GM19193 (cell line): ENCODE measurements around the gene LPP.

Source experiments
- POLR2A ChIP-seq: IDR thresholded peaks from 4 replicates; pipeline ENCODE4 v1.6.1; 2011; ENCODE audit not compliant: insufficient read depth, insufficient read length; ENCODE audit errors: extremely low read depth

LPP gene

DNA sequence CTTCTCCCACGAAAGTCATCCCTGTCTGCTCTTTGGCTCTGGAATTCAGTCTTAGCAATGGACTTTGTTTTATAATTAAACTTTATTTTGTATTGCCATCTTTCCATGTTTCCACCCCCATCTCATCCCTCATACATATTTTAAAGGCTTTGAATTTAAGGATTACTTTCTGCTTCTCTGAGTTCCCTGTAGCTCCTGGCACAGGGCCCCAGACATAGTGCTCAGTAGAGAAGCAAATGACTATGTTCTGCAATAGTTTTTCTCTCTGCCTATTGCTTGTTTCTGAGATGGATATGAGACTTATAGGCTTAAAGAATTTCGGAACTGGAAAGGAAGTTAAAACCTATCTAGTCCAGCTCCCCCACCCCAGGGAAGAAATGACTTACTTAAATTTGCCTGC, 197.0 kb downstream of the LPP start:
- TF ChIP-seq POLR2A, result no peak

DNA sequence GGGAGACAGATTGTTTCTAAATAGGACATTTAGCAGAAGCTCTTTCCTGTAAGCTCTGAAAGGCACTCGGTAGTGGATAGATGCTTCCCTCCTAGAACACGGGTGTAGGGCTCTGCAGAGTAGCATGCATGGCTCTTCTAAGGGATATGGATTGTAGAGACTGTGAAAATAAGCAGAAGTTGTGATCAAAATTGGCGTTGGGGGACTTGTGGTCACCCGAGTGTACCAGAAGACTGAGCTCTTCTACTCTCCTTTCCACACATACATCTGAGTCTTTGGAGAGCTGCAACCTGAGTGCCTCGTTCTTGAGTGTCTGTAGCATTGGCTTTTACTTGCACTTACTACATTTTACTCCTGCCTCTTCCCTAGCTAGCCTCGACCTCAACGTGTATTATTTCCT, 197.7 kb downstream of the LPP start:
- TF ChIP-seq POLR2A, result no peak

DNA sequence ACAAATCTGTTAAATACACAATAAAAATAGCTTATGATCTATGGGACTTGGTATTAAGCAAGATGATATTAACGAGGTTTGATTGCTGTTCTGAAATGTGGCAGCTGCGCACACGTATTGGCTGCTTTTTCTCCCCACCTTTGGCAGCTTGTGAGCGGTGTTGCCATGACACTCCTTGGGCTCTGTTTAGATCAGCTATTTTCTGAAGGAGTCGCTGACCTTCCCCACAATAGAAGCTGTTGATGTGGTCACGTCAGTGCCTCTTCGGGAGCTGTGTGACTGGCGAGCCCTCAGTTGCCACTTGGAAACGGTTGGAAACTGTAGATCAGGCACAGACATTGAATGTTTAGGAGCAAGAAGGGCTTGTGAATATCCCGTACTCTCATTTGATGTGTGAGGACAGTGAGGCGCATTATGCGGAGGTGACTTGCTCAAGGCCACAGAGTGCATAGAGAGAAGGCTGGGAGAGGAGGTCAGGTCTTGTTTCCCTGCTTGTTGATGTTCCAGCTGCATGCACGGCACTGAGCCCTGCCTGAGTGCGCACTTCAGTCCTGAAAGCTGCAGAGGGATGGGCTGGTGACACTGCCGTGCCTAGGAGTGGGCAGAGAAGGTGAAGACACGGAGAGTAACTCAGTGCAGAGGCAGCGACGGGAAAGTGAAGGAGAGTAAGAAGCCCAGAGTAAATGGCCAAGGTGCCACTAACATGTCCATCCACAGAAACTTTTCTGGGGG, 198.4 kb downstream of the LPP start:
- no peak for TF ChIP-seq POLR2A

DNA sequence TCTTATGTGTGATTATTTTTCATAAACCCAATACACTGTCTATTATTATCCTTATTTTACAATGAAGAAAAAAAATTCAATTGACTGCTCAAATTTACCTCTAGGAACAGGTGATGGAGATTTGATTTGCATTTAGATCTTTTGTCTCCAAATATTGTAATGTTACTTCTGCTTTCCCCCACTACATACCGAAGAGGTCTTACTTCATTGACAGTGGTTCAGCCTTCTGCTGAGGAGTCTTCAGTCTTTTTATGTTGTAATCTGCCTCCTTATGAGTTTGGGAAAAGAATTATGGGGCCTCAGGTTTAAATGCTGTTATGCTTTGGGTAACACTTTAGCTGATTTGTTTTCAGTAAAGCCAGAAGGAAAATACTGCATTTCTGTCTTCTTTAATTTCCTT, 199.5 kb downstream of the LPP start:
- no peak for TF ChIP-seq POLR2A

DNA sequence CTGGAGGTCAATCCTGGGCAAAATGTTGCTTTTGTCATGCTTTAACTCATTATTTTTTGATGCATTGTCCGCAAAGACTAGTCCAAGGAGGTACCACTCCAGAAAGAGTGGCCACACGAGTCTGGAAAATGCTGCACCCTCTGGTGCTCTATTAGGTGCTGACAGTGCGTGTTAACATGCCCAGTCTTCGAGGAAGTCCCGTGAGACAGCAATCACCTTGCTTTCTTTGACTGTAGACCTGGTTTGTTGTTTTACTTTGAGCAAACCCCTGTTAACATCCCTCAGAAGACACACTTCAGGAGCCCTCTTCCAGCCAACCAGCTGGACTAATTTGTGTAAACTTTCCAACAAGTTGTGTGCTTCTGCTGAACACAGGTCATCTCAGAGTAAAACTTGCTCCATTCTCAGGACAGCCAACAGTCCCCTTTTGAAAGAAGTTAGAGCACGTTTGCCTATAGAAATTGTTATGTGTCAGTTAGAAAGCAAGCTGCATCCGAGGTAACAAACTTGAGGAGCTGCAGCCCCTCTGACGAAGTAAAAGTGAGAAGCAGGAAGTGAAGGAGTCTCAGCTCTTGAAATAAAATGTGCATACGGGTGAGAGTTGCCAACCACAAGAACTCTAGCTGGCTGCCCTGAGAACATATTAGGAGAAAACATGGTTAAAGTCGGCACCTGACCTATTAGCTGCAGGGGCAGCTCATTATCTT, 205.0 kb downstream of the LPP start:
- TF ChIP-seq POLR2A, result no peak

DNA sequence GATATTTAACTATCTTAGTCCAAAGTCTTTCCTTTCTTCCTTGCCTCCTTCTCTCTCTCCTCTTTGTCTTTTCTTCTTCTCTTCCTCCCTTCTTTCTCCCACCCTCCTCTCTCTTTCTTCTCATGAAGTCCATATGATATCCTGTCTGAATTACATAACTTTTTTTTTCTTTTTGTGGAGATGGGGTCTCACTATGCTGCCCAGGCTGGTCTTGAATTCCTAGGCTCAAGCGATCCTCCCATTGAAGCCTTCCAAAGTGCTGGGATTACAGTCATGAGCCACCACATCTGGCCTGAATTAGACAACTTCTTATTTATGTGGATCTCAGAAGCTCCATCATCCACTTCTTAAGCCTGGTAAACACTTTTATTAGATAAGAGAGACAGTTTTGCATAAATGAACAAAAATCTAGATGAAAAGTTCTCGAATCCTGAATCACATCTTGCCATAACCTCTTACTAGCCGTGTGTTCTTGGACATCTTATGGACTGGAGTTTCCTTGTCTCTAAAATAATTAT, 206.5 kb downstream of the LPP start:
- TF ChIP-seq POLR2A, result no peak

DNA sequence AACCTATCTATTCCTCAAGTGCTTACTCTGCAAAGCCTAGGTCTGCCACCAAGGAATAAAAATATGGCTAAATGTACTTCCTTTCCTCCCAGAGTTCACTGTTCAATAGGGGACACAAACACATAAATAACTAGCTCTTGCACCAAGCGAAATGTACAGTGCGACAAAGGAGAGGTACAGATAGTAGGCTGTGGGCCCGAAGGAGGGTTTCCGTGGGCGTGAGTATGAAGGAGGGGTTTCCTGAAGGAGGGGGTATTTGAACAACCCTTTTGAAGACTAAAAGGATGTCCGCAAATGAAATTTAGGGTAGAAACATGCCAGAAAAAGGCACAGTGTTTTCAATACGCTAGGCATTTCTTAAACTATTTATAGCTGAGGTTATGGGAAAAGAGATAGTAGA, 207.9 kb downstream of the LPP start:
- no peak for TF ChIP-seq POLR2A

DNA sequence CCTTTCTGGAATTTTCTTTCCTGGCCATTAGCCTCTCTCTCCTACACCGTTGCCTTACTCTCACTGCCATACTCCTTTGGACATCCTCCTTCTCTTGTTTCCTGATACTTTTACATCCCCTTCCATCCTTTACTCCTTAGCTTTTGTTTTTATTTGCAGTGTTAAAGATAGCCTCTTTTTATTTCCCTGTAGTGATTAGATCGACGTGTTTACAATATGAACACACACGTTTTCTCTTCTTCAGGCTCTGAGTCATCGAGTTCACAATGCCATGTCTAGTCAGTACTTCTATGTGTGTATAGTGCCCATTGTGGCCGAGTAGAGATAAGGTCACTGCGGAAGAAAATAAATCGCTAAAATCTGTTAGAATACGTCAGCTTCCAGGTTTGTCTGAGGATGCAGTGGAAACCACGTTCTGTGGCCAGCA, 208.5 kb downstream of the LPP start:
- no peak for TF ChIP-seq POLR2A

DNA sequence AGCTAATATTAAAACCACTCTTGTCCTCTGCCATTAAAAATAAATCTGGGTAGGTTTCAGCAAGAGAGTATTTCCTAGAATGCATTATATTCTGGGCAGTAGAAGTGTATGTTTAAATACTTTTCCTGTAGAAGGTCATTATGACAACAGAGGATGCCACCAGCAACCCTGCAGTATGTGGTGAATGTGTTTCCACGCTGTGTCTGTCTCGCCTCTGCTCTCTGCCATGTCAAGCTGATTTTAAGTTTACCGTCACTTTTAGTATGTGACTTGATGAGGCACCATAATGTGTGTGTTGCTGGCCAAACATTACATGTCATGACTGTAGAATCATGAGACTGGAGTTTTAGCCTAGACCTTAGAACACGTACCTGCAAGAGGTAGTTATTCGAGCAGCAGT, 211.2 kb downstream of the LPP start:
- no peak for TF ChIP-seq POLR2A

DNA sequence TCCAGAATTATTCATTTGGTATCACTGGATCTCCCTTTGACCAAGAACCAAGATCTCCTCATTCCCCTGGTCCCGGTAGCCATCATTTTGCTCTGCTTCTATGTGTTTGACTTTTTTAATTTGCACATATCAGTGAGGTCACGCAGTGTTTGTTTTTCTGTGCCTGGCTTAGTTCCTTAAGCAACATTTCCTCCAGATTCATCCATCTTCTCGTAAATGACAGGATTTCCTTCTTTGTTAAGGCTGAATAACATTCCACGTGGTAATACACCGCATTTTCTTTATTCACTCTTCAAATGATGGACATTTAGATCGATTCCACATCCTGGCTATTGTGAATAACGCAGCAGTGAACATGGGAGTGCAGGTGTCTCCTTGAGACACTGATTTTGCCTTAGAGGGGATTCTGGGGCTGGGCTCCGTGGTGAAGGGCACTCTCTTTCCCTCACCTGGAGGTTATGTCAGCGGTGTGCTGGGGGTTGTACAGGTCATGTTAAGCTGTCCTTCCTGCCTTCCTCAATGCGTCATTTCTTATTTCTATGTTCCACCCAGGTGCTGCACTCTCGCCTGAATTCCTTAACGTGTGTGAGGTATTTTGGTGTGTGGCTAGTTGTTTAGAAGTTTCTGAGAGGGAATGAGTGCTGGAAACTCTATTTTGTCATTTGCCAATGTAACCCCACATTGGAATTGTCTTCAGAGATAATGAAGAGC, 212.2 kb downstream of the LPP start:
- TF ChIP-seq POLR2A, result no peak

DNA sequence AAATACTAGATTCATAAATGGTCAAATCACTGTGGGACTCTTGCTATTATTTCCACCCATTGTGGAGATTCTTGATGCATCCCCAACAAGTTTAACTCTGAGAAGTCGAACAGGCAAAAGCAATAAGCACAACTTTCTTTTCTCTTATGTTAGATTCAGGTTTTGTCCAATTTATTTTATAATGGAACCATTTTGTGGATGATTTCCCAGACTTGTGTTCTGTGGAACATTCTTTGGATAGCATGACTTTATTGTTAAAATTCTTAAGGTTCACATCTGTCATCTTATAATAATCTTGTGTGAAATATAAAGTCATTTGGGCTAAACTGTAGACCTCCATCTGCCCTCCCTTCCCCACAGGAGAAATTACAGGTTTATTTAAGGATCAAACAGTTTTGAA, 213.7 kb downstream of the LPP start:
- no peak for TF ChIP-seq POLR2A

DNA sequence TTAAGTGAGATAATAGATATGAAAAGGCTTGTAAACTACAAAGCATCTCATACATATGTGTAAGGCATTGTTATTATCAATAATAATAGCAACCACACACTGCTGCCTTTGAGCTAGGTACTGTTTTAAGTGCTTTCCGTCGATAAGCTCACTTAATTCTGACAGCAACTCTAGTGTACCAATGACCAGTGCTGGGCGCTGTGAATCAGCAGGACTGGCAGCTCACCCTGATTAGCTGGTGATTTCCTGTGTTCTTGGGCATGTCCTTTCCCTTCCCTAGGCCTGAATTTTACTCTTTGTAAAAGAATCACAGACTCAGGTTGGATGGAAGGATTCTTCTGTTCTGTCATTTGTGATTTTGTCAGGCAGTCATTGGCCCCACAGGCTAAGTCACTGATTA, 215.6 kb downstream of the LPP start:
- TF ChIP-seq POLR2A, result no peak

DNA sequence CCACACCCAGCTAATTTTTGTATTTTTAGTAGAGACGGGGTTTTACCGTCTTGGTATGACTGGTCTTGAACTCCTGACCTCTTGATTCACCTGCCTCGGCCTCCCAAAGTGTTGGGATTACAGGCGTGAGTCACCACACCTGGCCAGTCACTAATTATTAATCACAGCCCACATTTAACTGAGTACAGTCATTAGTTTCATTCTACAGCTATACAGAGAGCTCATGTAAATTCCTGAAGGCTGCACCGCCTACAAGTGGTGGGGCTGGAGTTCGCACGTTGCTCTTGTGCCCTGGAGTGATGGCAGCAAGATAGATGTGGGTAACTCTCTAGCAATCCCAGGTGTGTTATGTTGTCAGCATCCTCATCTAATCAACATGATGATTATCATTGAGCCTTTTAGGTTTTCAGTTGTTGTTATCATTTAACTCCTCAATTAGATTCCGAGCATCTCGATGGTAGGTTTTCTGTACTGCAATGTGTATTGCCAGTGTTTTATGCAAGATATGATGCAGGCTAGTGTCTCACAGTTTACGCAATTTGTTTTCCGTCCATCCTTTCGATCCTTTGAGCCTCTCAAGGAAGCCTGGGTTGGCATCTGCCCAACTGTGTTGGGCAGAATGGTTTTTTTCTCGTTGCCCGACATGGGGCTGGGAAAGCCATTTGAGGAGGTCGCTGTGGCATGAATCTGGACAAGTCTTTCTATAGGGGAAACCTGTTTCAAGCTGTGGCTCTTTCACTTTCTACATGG, 216.3 kb downstream of the LPP start:
- no peak for TF ChIP-seq POLR2A

DNA sequence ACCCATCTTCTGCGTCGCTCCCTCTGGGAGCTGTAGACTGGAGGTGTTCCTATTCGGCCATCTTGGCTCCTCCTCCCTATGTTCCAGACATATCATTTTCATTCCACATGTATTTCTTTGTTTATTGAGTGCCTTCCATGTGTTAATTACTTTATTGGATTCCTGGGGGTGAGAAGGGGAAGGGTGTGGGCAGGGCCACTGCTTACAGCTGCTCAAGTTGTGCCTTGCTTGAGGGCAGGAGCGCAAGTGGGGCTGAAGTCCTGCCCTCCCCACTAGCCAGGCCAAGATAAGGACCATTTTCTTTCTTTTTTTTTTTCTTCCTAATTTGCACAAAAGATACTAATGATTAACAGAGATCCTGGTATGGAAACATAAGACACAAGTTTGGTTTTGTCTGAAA, 224.8 kb downstream of the LPP start:
- no peak for TF ChIP-seq POLR2A

DNA sequence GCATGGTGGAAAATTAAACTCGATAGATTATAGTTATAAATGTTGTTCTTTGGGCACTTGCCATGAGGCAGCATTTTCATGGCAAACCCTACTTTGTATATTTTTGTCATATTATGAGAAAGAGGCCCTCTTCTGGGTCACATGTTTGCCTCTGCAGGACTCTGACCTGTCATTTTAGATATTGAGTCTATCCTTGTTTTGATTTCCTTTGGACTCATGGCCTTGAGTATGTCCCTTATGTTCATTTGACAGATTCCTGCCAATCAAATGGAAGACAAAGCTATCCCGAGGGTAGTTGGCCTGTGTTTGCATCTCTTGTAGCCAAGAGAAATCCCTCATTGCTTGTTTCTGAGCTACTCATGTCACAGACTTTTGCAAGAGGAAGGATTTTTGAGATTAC, 226.3 kb downstream of the LPP start:
- TF ChIP-seq POLR2A, result no peak

DNA sequence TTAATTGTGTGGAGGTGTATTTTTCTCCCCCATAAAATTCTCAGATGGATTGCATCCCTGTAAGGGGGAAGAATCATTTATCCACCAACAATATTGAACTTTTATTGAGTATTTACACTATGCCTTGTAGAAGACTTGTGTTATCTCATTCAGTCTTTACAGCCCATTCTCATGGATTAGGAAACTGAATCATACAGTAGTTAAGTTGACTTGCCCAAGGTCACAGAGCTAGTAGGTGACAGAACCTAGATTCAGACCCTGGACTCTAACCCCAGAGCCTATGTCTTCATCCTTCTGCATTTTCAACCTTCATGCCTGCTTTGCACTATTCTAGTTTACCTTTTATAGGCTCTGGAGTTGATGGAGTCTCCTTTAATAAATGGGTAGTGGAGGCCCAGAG, 226.8 kb downstream of the LPP start:
- no peak for TF ChIP-seq POLR2A

DNA sequence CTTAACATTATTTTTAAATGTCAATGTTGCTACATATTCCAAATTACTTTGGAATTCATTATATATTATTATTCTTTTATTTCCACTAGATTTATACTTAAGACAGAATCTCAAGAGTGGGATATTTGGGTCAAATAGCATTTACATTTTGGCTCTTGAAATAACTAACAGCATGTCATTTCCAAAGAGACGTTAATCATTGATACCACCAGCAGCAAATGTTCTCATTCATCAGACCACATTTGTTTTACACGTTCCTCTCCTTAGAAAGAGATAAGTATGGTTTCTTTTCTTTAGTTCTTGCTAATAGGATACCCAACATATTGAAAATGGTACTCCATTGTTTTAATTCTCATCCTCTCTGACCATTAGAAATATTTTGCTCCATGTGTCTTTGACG, 229.8 kb downstream of the LPP start:
- no peak for TF ChIP-seq POLR2A
